Urinary bladder (tissue), 4 donors: ENCODE results near the gene RBFOX1. TPM values are rescaled to one million over a fixed set of nuclear protein-coding genes. Genes with fewer than 3 reads are reported as not detected.

Experiments used
- DNase-seq: peaks from one replicate; pipeline ENCODE4 v3.0.0-alpha.2; 2015; ENCODE audit errors: extremely low spot score
- H3K27ac ChIP-seq: one replicate; pipeline ENCODE4 v1.5.1; 2013; ENCODE audit warnings: low read depth, mild to moderate bottlenecking, moderate library complexity
- H3K36me3 ChIP-seq: one replicate; pipeline ENCODE4 v1.6.1; 2013; ENCODE audit warnings: mild to moderate bottlenecking, moderate library complexity; ENCODE audit not compliant: insufficient read depth
- H3K4me1 ChIP-seq: one replicate; pipeline ENCODE4 v1.6.1; 2013; ENCODE audit warnings: mild to moderate bottlenecking, moderate library complexity; ENCODE audit not compliant: insufficient read depth
- H3K4me3 ChIP-seq: one replicate; pipeline ENCODE4 v1.5.1; 2013; ENCODE audit warnings: low read depth, low read length
- WGBS: extraction: QIAGEN DNeasy Blood & Tissue Kit; methylation state at CpG from one replicate; pipeline ENCODE4 v1.1.7; 2013; 5-methylcytosine and 5-hydroxymethylcytosine counted together
- polyA plus RNA-seq: library from polyadenylated mRNA; stranded (reverse); fragments of 200-250 nt; gene quantifications from one replicate; pipeline ENCODE4 v1.2.3, GENCODE V29; 2013
- total RNA-seq: library from RNA; depleted of rRNA; stranded (reverse); fragments of >200 nt; gene quantifications from one replicate; pipeline ENCODE4 v1.2.3, GENCODE V29; 2014
- donor health status: healthy with polysubstance abuse.
- donor health status: healthy.

Gene RBFOX1
- total and polyA plus RNA-seq, 2 donors, result 0.72 to 2.4 TPM

GRCh38 chr16:7577588-7577987 is 244.9 kb downstream of the RBFOX1 start:
- WGBS, result 73% methylated on average over 2 of the region's 2 CpGs
- Histone ChIP-seq H3K4me3 (no peak overlapping the region), H3K4me1 (no peaks in the 10 kb centered on the region), H3K36me3 (no peaks in the 10 kb centered on the region), H3K27ac (no peak overlapping the region)
- DNase-seq, result no peak

- DNase-seq, result no peak
- H3K4me3 ChIP-seq, result no peak overlapping the region
- no peaks in the 10 kb centered on the region for H3K36me3 ChIP-seq
- 89% methylated on average over 8 of the region's 8 CpGs for WGBS
- H3K27ac ChIP-seq, result no peak overlapping the region
- H3K4me1 ChIP-seq, result no peaks in the 10 kb centered on the region
These were observed 246.8 kb downstream of the RBFOX1 start for GRCh38 chr16:7579454-7579853.

- no peak for DNase-seq
These were observed 248.5 kb downstream of the RBFOX1 start for GRCh38 chr16:7581175-7581574.

GRCh38 chr16:7583396-7583795 is 250.8 kb downstream of the RBFOX1 start:
- H3K36me3 ChIP-seq, result no peaks in the 10 kb centered on the region
- no peak overlapping the region for H3K4me3 ChIP-seq
- no peak overlapping the region for H3K27ac ChIP-seq
- DNase-seq, result no peak
- WGBS, result 83% methylated on average over 4 of the region's 4 CpGs
- no peaks in the 10 kb centered on the region for H3K4me1 ChIP-seq

More at GRCh38 chr16:7581175-7581574, 248.5 kb downstream of the RBFOX1 start:
- Histone ChIP-seq H3K4me1 (no peaks in the 10 kb centered on the region), H3K36me3 (no peaks in the 10 kb centered on the region), H3K4me3 (no peak overlapping the region), H3K27ac (no peak overlapping the region)
- 76% methylated on average over 6 of the region's 6 CpGs for WGBS

DNA sequence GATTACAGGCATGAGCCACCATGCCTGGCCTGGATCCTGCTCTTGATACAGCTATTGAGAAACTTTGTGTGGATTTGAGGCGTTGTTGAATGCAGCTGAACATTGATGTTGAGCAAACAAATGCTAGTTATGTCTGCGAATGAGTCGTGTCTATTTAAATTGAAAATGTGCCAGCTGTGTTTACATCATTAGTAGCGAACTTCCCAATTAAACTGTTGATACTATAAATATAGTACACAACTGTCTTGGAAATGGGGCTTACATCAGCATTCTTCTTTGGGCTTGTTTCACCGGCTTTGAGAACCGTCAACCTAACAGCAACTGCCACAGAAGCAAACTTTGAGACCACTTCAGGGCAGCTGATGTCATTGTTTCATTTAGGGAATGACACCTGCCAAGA is 251.9 kb downstream of the RBFOX1 start:
- H3K4me1 ChIP-seq, result no peaks in the 10 kb centered on the region
- H3K36me3 ChIP-seq, result no peaks in the 10 kb centered on the region
- no peak overlapping the region for H3K27ac ChIP-seq
- WGBS, result 80% methylated on average over 6 of the region's 6 CpGs
- DNase-seq, result no peak
- H3K4me3 ChIP-seq, result no peak overlapping the region

DNA sequence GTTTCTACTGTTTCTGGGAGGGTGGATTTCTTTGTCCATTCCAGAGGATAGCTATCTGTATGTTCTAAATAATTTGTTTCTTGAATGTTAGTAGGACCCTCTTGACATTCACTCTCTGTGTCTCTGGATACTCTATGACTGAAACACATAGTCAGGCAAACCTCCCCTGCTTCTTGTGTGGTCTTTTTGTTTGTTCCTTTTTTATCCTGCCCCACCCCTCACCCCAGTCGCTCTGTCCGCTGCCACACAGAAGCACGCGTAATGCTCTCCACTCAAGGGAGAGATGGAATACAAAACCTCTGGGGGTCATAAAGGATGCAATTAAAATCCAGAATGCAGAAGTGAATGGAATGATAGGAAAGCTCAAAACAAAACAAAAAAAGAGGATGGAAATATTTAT is 253.1 kb downstream of the RBFOX1 start:
- 32% methylated on average over 4 of the region's 4 CpGs for WGBS
- no peaks in the 10 kb centered on the region for H3K36me3 ChIP-seq
- H3K27ac ChIP-seq, result no peak overlapping the region
- H3K4me3 ChIP-seq, result no peak overlapping the region
- no peak for DNase-seq
- no peaks in the 10 kb centered on the region for H3K4me1 ChIP-seq

DNA sequence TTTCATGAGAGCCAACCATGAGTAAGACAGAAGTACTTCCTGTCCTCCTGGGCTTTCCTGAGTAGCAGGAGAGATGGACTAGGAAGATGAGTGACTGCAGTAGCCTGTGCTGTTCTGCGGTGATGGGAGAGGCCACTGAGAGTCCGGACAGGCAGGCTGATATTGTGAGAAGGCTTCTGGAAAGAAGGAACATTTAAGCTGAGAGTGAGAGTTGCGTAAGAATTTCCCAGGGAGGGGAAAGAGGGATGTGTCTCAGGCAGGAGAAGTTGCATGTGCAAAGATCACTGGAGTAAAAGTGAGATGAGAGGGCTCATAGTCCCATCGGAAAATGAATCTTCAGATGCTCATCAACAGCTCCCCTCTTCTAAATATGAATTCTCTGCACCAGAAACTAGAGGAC is 258.3 kb downstream of the RBFOX1 start:
- Histone ChIP-seq H3K36me3 (no peaks in the 10 kb centered on the region), H3K4me1 (no peaks in the 10 kb centered on the region), H3K27ac (no peak overlapping the region), H3K4me3 (no peak overlapping the region)
- WGBS, result 76% methylated on average over 4 of the region's 4 CpGs
- no peak for DNase-seq

DNA sequence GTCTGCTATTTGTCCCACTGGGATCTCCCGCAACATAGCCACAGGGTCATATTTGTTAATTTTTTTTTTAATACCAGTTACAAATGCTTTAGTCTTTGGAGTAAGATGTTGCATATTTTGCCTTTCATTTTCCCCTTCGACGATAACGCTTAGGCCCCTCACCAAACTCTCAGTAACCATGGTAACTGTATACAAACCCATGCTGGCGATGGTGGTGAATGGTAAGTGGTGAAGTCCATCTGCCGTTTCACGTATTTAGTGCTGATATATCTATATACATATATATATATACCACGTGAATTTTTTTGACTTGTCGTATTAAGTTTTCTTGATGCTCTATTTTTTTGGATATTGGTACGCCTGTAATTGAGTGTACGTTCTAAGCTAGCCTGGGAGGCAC is 263.7 kb downstream of the RBFOX1 start:
- 75% methylated on average over 11 of the region's 11 CpGs for WGBS
- no peaks in the 10 kb centered on the region for H3K36me3 ChIP-seq
- no peak for DNase-seq
- H3K27ac ChIP-seq, result no peak overlapping the region
- no peak overlapping the region for H3K4me3 ChIP-seq
- H3K4me1 ChIP-seq, result no peaks in the 10 kb centered on the region

DNA sequence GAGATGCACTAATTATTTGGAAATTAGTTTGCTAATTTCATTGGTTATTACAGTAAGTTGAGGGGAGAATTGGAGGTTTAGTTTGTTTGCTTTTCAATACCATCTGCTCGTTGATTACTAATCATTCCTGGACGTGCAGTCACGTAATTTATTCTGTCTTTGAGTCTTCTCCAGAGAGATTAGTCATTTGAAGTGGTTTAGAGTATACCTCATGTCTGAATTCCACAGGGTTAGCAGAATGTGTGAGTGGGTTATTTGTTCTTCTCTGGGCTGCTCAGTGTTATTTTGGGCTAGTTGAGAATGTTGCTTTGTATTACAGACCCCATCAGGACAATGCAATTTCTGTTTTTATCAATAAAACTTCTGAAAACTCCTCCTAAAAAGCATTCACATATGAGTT is 265.0 kb downstream of the RBFOX1 start:
- Histone ChIP-seq H3K27ac (no peak overlapping the region), H3K4me3 (no peak overlapping the region), H3K36me3 (no peaks in the 10 kb centered on the region), H3K4me1 (no peaks in the 10 kb centered on the region)
- 41% methylated on average over 3 of the region's 3 CpGs for WGBS
- DNase-seq, result no peak

DNA sequence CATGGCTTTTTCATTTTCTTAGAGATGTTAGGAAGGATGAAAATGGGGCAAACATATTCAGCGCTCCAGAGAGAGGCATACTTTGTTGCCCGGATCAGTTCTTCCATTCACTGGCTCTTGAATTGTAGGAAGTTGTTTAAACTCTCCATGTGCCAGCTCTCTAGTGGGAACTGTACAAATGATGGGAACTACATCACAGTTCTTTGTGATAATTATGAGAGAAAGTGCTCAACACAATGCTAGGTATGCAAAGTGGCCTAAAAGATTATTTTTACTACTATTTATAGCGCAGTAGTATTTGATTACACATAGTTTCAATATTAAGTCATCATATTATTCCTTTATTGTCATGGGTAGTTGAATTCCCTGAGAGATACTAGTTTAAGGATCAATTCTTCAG is 268.5 kb downstream of the RBFOX1 start:
- Histone ChIP-seq H3K4me3 (no peak overlapping the region), H3K4me1 (no peaks in the 10 kb centered on the region), H3K27ac (no peak overlapping the region), H3K36me3 (no peaks in the 10 kb centered on the region)
- DNase-seq, result no peak
- 73% methylated on average over 3 of the region's 3 CpGs for WGBS

DNA sequence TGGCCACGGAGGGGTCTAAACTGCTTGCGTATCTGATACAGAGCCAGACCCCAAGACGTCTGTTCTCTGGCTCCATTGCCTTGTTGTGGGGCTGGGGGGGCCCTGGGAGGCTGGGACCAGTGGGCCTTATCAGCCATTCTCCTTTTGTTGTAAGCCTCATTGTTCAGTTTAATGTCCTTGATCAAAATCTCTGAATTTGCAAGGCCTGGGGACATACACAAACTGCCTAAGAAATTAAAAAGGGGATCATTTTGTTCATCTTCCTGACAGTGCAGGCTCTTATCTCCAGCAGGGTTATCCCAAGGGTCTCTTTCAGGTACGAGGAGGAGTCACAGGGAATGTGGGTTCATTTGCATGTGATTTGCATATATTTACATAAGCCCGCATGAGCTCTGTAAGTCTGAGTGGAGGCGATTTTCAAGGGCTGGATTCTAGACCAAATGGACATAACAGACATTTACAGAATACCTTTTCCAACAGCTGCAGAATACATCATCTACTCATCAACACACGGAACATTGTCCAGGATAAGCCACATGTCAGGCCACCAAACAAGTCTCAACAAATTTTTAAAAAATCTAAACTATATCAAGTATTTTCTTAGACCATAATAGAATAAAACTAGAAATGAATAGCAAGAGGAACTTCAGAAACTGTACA is 269.8 kb downstream of the RBFOX1 start:
- H3K4me1 ChIP-seq, result no peaks in the 10 kb centered on the region
- H3K4me3 ChIP-seq, result no peak overlapping the region
- H3K27ac ChIP-seq, result no peak overlapping the region
- no peaks in the 10 kb centered on the region for H3K36me3 ChIP-seq
- WGBS, result 72% methylated on average over 7 of the region's 7 CpGs
- no peak for DNase-seq

DNA sequence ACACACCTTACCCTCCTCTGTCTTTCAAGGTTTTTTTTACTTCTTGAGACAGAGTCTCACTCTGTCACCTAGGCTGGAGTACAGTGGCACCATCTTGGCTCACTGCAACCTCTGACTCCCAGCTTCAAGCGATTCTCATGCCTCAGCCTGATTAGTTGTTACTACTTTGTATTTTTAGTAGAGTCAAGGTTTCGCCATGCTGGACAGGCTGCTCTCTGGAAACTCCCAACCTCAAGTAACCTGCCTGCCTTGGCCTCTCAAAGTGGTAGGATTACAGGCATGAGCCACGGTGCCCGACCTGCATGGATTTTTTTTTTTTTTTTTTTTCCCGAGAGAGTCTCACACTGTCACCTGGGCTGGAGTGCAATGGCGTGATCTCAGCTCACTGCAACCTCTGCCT is 273.2 kb downstream of the RBFOX1 start:
- no peaks in the 10 kb centered on the region for H3K4me1 ChIP-seq
- no peak overlapping the region for H3K4me3 ChIP-seq
- H3K36me3 ChIP-seq, result no peaks in the 10 kb centered on the region
- no peak for DNase-seq
- no peak overlapping the region for H3K27ac ChIP-seq
- WGBS, result 85% methylated on average over 6 of the region's 6 CpGs

- DNase-seq, result no peak
- no peaks in the 10 kb centered on the region for H3K36me3 ChIP-seq
- no peaks in the 10 kb centered on the region for H3K4me1 ChIP-seq
- no peak overlapping the region for H3K4me3 ChIP-seq
- WGBS, result 58% methylated on average over 8 of the region's 8 CpGs
- H3K27ac ChIP-seq, result no peak overlapping the region
These were observed 280.0 kb downstream of the RBFOX1 start for GRCh38 chr16:7612671-7613070.

DNA sequence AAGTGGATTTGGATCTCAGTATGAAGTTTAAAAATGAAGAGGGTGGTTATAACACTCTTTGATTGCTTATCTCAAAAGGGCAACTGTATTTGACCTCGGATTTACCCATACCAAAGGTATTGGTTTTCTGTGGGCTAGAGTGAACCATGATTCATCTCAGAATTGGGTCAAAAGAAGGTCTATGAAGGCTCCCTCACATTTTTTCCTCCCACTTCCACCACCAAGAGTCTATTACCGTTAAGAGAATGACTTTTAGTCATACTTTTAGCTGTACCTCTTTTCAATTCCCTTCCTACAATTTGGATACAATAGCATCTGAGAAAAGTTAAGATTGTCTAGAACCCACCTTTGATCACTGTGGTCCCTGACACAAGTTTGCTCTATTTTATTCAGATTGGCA is 280.9 kb downstream of the RBFOX1 start:
- Histone ChIP-seq H3K27ac (no peak overlapping the region), H3K4me3 (no peak overlapping the region), H3K36me3 (no peaks in the 10 kb centered on the region), H3K4me1 (no peaks in the 10 kb centered on the region)
- WGBS, result 75% methylated on average over 2 of the region's 2 CpGs
- no peak for DNase-seq
